Measurements from ENCODE around the gene ACOT12. TPM values are rescaled to one million over a fixed set of nuclear protein-coding genes. Genes with fewer than 3 reads are reported as not detected.
A peak's percentile ranks its signal among the peaks of the same experiment; 100 is the strongest.

Gene ACOT12
- total RNA-seq, 1 donor from 2014 or later = 0.10 TPM

GRCh38 chr5:81400375-81400774 lies 6.4 kb upstream of the ACOT12 start:
- DNase-seq (ENCODE audit: low read depth) = no peak

GRCh38 chr5:81398741-81399140 lies 4.8 kb upstream of the ACOT12 start:
- no peak for DNase-seq (ENCODE audit: low read depth)

- DNase-seq (ENCODE audit: low read depth) = no peak
These were observed 3.2 kb upstream of the ACOT12 start for GRCh38 chr5:81397176-81397575.

DNA sequence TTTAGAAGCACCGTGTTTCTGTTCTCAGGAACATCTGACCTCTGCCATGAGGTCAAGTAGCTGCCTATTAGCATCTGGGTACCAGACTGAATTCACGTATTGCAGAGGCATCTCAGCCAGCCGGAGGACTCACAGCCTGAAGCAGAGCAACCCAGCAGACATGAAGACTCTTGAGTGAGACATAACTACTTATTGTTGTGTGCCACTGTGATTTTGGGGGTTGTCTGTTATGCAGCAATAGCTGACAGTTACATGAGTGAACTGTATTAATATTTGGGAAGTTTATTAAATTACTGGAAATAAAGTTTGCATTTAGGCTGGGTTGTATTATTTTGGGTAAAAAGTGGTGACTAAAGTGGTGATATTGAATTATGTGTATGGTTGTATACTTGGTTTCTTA lies 1.3 kb upstream of the ACOT12 start:
- DNase-seq (ENCODE audit: low read depth) = no peak

- DNase-seq (ENCODE audit: low read depth) = no peak
These were observed 528 bp downstream of the ACOT12 start for GRCh38 chr5:81393430-81393782.

GRCh38 chr5:81389025-81389424 lies 4.9 kb downstream of the ACOT12 start:
- DNase-seq (ENCODE audit: low read depth) = no peak

DNA sequence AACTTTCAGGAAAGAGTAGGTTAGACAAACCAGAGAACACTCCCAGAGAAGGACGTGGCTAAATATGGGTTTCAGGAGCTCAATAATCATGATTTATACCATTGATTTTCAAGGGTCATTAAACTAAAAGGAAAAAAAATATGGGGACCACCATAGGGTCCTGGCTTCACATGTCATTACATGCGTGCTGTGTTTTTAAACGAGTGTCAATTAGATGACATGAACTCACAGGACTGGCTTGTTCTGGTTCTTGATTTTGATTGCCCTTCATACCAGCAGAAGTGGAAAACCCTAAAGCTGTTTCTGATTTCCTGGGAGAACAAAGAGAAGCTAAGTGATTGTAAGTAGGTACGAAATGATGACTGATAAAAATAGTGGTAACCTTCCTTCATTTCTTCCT lies 5.8 kb downstream of the ACOT12 start:
- no peak for DNase-seq (ENCODE audit: low read depth)

DNA sequence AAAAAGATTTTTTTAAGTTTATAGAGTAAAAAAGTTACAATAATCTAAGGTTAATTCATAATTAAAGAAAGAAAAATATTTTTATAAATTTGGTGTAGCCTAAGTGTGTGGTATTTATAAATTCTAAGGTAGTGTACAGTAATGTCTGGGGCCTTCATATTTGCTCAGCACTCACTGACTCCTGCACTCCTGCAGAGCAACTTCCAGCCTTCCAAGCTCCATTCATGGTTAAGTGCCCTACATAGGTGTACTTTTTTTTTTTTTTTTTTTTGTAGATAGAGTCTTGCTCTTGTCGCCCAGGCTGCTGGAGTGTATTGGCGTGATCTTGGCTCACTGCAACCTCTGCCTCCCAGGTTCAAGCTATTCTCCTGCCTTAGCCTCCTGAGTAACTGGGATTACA lies 10.1 kb downstream of the ACOT12 start:
- DNase-seq (ENCODE audit: low read depth) = no peak

- DNase-seq (ENCODE audit: low read depth) = no peak
These were observed 22.5 kb downstream of the ACOT12 start for GRCh38 chr5:81371354-81371876.

DNA sequence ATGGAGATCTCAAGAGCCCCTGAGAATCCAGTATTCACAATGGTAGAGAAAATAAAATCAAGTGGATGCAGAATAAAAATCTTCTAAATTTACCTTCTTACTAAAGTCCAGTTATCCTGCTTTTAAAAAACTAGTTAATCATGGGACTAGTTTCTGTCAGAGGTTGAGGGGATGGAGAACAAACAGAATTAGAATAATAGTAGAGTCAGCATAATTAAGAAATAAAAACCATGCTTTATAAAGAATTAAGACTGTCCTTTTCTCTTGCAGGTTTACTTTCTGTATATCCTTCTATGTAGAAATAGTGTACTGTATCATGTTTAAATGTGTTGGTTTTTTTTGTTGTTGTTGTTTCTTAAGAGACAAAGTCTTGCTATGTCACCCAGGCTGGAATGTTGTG lies 23.0 kb downstream of the ACOT12 start:
- no peak for DNase-seq (ENCODE audit: low read depth)

- DNase-seq (ENCODE audit: low read depth) = no peak
These were observed 28.4 kb downstream of the ACOT12 start for GRCh38 chr5:81365541-81365940.

GRCh38 chr5:81363093-81363871 lies 30.7 kb downstream of the ACOT12 start:
- peak; percentile 68 for DNase-seq (ENCODE audit: low read depth)

GRCh38 chr5:81361600-81361999 lies 32.3 kb downstream of the ACOT12 start:
- DNase-seq (ENCODE audit: low read depth) = peak; percentile 87

- no peak for DNase-seq (ENCODE audit: low read depth)
These were observed 33.3 kb downstream of the ACOT12 start for GRCh38 chr5:81360640-81361039.

DNA sequence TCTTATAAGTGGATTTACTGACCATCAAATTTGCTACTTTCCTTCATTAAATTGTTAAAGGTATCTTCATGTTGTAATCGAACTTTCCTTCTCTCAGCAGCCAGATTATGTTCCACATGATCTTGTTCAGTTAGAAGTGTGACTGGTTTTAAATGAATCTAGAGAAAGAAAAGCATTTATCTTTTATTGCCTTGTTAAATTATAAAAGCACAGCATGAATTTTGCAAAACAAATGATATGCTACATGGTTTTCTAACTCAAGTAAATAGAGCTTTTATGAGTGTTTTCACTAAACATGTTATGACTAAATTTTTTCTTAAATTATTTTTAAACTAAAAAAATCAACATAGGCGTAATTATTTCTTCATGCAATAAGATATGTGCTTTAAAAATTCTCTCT lies 34.1 kb downstream of the ACOT12 start:
- no peak for DNase-seq (ENCODE audit: low read depth)

DNA sequence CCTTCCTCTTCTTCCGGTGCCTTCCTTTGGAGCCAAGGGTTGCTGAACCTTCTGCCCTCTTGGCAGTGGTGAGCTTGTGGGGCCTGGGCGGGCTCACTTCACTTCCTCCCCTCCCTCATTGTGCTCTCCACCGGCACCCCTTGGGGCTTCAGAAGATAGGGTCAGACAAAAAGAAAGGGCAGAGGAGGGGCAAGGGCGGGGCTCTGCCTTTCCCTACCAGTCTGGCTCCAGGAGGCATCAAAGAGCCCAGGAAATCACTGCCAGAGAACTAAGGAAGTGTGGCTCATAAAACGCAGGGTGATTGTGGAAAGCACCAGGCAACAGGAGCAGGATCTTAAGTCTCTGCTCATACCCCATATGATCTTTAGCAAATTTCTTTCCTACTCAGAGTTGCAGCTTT lies 34.8 kb downstream of the ACOT12 start:
- peak; percentile 46 for DNase-seq (ENCODE audit: low read depth)

DNA sequence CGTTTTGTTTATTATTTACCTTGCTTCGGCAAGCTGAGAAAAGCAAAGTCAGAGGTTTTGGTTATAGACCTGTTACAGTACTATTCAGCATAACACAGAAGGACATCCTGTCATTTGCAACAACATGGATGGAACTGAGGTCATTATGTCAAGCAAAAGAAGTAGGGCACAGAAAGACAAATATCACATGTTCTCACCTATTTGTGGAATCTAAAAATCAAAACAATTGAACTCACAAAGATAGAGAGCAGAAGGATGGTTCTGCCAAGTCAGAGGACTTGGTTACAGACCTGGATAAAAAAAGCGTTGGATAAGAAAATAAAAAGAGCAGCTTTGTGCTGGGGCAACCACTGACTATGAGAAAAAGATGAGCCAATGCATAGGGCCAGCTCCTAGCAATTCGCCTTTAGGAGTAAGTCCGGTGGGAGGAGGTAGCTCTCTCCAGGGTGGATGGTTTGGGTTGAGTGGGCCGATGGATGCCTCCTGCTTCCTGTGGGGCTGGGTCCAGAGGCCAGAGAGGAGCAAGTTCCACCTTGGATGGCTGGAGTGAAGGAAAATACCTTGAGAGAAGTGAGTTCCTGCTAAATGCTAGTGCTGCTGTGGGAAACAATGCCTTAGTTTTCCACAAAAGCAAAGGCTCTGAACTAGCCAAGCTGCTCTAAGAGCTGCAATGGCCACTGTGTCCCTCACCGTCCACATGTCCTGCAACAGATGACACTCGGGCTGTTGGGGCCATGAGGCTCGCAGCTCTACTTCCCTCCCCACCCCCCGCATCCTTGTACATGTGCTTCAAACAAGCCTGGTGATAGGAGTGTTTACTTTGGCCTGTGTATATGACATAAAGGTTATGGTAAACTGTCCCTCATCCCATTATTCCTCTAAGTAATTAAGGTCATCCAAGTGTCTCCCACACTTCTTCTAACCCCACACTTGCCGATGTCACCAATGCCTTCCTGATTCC lies 38.4 kb downstream of the ACOT12 start:
- DNase-seq (ENCODE audit: low read depth) = no peak

DNA sequence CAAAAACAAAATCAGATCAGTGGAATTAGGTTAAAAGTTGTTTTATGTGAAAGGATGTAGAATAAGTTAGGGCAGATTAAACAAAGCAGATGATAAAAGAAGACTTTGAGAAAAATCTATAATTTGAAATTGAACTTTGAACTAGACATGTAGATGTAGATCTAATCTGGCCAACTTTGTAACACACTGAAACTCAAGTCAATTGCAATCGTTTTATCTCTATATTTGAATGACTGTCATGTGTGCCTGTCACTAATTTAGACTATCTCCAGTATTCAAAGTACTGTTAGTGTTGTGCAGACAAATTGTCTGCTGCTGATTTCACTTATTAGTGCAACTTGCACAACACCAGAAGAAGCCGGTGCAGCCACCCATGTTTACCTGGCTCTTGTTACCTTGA lies 39.8 kb downstream of the ACOT12 start:
- DNase-seq (ENCODE audit: low read depth) = no peak

- peak; percentile 38 for DNase-seq (ENCODE audit: low read depth)
These were observed 40.7 kb downstream of the ACOT12 start for GRCh38 chr5:81353189-81353588.

GRCh38 chr5:81350507-81350906 lies 43.4 kb downstream of the ACOT12 start:
- DNase-seq (ENCODE audit: low read depth) = no peak

GRCh38 chr5:81349161-81349560 lies 44.8 kb downstream of the ACOT12 start:
- no peak for DNase-seq (ENCODE audit: low read depth)

GRCh38 chr5:81345411-81346003 lies 48.4 kb downstream of the ACOT12 start:
- no peak for DNase-seq (ENCODE audit: low read depth)
